ENCODE data around the gene NUP210L.
A peak's percentile ranks its signal among the peaks of the same experiment; 100 is the strongest.

The NUP210L gene

DNA sequence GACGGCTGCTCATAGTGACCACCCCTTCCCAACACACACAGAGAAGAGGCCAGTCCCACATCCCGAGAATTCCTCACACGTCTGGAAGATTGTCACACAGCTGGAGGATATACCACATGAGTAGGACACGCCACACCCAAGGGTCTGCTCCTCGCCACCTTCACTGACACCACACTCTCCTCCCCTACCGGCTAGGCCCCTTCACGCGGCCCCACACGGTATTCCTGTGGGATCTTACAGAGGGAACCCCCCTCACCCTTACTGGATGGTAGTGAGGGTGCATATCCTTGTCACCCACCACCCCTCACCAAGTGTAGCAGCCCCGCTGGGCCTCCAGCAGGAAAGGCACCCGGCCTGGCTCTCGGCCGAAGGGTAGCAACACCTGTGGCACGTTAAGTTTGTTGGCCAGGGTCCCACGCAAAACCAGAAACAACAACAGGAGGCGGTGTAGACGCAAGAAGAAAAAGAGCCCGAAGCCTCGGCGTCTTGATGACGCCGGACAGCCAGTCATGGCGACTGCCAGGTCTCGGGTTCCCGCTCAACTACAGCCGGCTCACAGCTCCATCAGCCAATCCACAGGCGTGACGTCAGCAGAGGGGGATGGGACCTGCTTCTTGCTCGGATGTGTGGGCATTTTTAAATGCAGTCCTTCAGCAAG, at the start of gene NUP210L:
Gene NUP210L (minus strand): TSS at position 540 of the 658 bp plus-strand sequence.
- DNase-seq (ENCODE audit: low read depth), result no peak

DNA sequence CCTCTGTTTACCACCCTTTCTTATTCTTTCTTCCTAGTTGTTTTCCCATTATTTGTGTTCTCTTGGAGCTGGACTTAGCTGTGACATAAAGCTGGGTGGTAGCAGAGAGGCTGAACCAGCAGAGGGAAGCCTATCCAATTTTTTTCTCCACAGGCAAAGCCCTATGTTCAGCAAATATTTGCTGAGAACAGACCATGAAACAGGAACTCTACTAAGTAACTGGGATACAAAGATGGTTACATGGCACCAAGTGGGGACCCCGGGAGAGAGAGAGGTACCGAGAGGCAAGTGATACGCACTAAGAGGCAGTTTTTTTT, 44.6 kb upstream of the NUP210L start:
- DNase-seq (ENCODE audit: low read depth), result no peak

DNA sequence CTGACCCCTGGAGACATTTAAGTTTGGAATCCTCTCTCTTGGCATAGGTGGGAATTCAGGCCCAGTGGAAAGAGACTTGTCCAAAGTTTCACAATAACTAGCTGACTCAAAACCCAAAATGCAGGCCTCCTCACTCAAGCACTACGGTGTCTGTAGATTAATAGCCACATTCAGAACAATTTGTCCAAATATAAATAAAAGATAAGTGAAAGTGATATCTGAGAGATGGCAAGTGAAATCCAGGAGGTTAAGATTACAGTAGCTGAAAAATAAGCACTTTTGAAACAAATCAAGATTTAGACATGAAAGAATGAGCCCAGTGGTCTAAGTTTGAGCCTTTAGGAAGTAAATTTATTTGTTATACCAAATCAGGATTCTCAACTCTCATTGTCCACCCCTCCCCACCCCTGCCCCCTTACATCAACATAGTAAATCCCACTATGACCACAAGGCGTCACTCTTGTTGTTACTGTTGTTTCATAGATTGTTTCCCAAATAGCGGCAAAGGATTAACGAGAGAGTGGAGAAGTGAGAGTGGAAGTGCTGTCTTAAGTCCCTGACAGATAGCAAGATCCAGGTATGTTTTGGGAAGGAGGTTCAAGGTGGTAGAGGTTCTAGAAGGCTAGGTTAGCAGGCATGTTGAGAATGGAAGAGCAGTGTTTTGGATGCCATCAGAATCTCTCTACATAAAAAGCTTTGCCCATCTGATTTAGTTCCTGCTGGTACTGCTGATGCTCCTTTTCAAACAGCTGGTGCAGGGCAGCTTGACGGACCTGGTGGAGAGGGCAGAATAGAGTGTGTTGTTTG, 44.1 kb upstream of the NUP210L start:
- no peak for DNase-seq (ENCODE audit: low read depth)

DNA sequence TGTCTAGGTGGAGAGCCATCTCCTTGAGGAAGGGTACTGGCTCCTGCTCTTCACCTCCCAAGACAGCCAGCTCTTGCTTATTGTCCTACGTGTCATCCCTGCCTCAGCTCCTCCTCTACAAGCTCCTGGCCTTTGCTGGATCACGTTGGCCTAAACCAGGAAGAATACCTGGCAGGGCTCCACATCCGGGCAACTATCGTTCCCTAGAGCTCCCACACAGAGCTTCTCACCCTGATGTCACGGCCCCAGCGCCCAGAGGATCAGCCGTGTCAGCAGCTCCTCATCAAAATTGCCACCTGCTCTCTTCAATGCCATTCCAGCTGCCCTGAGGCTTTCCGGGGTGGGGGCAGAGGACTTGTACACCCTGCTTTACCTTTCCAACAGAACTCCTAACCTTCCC, 38.9 kb upstream of the NUP210L start:
- no peak for DNase-seq (ENCODE audit: low read depth)

DNA sequence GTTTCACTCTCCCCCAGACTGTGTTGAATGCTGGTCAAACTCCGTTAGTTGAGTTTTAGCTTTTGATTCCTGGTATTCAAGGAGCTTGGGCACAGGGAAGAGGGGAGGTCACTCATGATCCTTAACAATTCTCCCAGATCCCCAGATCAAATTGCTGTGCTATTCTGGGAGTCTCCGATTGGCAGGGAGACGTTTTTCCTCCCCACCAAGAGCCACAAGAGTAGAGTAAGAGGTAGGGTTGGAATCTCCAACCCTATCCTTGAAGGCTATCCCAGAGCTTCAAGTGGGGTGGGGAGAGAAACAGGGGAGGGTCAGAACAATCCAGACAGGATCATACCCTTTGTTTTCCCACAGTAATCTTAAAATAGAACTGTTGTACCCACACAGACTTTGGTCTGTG, 37.6 kb upstream of the NUP210L start:
- DNase-seq (ENCODE audit: low read depth), result no peak

DNA sequence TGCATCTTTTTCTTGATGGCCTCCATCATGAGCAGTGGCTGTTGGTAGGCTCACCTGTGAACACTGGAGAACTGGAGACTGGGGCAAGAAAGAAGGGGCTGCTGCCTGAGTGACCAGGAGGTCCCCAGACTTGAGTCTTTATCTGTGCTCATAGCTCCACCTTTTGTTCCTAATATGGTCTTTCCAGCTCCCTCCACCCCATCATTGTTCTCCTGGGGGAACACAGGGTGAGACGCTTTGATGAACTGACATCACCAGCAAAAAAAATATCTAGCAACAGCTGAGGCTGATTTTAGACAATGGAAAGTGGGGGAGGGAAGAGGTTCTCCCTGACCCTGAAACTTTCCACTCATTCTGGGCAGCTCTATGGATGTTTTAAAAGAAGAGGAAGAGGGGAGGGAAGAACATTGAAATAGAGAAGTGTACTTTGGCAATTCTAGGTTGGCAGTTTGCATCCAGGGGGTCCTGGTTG, 37.2 kb upstream of the NUP210L start, which contains the start of gene TPM3:
Gene TPM3 (minus strand): TSS at position 111 of the 472 bp plus-strand sequence. CDS start 82 bp downstream, at position 29.
- DNase-seq (ENCODE audit: low read depth), result no peak

DNA sequence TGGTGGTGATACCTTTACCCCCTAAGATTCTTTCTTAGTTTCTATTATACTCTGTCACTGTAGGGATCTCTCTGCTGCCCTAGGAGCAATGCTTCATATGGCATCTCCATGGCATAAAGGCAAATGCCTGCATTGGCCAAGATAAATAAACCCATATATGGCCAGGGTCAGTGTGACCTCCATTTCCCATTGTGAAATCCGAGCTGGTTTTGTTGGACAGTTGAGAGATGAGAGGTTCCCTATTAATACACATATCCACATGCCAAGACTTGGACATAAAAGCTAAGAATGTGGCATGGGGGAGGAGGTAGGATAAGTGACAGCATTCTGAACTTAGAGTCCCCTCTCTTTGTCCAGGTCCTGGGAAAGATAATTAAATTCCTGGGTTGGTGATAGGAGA, 35.7 kb upstream of the NUP210L start:
- no peak for DNase-seq (ENCODE audit: low read depth)

DNA sequence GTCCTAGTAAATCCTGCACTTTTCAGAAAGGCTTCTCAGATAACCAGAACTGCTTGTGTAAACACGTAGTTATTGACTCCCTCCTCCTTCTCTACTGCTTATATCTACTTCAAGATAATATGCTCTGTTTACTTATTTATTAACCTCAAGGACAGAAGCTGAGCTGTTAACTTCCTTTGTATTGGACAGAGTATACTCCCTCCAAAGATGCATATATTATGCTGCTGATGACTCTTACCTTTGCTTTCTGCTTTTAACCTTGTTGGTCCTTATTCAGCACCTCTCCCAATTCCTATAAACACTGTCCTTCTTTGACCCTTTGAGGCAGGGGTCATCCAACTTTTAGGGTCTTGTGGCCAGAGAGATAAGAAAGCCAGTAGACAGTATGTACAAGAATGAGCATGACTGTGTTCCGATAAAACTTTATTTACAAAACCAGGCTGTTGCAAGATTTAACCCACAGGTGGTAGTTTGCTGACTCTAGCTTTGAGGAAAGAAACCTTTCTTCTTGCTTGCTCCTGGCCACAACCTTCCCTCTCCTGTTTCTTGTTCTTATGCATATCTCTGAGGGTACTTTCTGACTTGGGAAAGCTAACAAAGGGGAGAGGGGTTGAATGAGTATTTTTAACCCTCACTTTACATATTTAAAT, 32.1 kb upstream of the NUP210L start:
- no peak for DNase-seq (ENCODE audit: low read depth)

DNA sequence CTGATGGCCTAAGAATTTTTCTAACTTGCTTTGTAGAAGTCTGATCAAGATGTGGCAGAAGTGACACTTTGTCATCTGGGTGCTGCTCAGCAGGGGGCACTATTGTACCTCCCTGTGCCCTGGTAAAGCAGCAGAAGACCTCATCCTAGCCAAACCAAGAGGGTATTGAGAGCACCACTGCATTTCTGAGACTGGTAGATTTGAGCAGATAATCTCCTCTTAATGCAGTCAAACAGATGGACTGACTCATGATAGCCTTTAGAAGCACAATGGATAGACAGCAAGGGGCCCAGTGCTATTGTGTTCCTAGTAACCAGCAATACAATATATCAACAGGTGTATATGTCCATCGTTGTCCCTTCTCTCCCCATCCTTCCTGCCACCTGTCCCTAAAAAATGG, 31.3 kb upstream of the NUP210L start:
- peak; percentile 19 for DNase-seq (ENCODE audit: low read depth)

DNA sequence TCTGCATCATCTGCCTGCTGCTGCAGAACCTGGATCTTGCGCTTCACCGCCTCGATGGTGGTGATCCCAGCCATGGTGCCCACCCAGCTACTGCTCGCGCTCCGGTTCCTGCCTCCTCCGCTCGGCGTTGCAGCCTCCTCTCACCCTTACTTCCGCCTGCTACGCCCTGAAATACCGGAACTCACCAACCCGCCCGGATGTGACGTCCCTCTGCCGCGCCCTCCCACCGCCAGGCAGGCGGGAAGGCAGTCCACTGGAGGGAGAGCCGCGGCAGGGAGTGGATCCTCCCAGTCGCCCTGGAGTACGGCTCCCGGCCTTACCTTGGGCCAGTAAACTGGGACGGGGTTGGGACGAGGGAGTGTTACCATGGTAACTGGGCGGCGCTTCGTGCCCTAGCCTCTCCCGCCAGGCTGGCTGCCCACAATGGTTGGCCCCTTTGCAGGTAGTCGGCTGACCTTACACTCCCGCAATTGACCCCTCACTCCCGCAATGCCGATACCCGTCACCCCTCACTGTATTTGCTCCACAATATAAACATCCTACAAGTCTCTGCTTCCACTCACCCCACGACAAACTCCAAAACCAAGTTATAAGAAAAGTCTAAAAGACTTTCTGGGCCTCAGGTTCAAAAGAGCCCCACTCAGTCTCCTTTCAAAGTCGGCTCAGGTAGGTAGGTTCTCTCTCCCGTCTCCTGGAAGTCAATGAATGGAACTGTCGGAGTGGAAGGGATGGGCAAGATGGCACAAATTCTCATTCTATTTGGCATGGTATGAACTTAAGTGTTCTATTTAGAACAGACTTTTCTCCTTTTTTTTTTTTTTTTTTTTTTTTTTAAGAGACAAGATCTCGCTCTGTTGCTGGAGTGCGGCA, 28.4 kb upstream of the NUP210L start:
- peak; percentile 92 for DNase-seq (ENCODE audit: low read depth)

DNA sequence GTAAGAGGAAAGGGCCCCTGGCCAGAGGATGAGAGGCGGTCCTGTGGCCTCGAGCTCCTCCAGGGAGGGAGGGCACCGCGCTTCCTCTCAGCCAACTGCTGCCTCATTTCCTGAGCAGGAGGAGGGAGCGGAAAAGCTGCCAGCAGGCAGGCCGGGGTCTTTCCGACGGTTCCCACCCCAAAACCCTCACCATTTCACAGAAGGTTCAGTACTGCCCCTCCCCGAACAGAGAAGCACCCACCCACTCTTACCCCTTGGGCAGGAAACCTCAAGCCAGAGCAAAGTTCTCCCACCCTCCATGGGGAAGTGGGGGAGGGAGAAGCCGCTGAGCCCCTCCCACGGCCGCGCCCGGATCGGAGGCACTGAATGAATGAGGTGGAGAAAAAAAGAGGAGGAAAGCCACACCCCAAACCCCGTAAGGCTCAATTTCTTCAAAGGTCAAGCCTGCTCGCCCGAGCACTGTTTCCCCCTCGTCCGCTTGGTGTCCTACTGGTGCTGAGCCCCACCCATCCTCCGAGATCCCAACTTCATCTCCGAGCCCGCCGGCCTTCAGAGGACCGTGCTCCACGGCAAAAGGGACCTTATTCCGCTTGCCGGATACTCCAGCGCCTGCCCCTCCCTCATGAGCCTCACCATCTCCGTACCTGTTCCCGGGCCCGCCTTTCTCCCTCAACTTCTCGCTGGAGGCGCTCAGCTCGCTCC, 27.6 kb upstream of the NUP210L start:
- DNase-seq (ENCODE audit: low read depth), result peak; percentile 58

DNA sequence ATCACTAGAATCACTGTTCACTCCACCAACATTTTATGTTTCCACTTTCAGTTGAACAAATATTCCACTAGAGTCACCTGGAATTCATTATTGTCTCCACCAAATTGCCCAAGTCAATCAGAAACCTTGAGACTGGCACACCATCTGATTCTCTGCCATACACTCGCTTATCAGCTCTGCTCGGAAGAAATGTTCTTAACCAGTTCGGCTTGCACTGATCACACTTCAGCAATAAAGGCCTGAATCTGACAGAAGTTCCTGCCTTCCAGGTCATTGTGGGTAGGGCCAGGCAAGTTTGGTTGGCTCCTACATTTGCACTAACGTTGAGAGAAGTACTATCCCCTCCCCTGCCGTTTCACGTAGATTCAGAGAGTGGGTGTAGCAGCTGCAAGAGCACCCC, 27.1 kb upstream of the NUP210L start:
- no peak for DNase-seq (ENCODE audit: low read depth)

DNA sequence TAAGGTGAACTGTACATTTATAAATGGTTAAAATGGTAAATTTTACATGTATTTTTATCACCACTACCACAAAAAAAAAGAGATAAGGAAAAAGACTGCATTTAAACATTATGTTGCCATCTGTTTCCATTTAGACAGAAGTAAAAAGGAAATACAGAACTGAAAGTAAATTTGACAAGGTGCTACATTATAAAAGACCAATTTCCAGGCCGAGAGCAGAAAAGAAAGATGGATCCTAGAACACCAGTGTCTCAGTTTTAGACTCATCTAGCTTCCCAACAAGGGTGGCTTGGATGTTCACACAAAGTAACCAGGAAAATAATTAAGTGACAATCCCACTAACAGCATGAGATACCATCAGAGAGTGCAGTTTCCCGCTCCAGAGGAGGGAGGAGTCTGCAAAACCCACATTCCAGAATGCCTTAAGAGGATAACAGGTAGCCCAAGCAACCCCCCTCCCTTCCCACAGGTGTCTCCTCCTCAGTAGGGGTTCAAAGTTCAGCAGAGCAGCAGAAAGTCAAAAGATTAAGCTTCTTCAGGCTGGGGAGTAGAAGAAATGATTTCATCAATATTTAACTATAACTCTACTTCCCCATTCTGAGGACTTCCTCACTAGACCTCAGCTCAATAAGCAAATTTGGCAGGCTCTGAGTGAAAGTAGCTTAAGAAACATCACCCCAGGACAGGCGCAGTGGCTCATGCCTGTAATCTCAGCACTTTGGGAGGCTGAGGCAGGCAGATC, 25.2 kb upstream of the NUP210L start:
- DNase-seq (ENCODE audit: low read depth), result no peak

DNA sequence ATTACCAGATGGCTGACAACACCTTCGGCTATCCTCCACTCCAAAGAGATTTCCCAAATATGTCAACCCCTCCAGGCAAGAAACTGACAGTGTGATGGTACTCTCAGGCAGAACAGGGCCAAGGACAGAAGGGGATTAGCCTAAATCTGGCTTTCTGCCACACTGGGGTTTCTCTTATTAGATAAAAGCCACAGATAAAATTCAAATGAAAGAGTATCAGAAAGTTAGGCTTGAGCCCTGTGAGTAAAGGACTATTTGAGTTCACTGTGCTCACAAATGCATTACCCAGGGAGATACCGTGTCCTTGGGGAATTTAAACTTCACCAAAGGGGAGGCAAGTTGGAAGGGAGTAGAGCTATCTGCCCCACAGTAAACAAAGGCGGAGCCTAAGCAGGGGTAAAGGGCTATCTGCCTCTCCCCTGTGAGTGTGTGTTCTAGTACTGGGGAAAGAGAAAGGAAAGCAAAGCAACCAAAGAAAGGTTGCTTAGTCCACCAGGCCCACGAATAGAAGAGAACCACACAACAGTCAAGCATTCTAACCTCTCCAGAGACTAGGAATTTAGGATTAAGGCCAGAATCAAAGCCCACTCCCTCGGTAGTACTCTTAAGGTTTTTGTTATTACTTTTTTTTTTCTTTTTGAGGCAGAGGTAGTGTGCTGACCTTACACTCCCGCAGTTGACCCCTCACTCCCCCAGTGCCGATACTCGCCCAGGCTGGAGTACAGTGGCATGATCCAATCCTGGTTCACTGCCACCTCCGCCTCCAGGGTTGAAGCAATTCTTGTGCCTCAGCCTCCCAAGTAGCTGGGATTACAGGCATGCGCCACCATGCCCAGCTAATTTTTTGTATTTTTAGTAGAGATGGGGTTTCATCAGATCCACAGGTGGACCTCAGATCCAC, 24.3 kb upstream of the NUP210L start:
- no peak for DNase-seq (ENCODE audit: low read depth)

DNA sequence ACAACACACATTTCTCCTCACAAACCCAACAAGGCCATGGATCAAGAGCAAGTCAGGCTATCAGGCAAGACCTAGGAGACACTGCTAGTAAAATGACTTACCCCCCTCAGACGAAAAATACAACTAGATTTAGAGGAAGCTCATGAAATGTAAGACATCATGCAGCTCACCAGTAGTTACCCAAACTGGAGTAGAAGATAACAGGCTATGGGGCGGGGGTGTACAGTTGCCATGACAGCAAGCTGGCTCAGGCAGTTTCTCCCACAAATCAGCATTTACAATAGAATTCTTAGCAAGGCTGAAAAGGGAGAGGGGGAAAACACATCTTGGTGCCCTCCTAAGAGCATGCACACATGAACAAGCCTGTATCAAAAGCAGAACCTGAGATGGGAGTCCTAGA, 23.1 kb upstream of the NUP210L start:
- no peak for DNase-seq (ENCODE audit: low read depth)

DNA sequence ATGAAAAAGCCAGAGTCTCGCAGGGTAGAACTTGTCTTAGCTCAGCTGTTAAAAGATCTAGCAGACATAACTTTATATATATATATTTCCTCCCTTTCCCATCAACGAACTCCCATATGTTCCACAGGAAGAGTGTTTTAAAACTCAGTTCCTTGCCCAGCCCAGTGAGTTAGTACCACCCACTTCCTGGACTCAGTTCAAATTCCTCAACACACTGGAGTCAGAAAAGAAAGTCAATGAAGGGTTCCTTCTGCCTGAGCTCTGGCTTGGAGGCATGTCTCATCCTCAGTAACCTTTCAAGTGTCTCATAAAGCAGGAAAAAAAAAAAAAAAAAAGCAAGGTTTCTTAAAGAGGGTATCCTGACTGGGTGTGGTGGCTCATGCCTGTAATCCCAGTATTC, 21.5 kb upstream of the NUP210L start:
- no peak for DNase-seq (ENCODE audit: low read depth)

DNA sequence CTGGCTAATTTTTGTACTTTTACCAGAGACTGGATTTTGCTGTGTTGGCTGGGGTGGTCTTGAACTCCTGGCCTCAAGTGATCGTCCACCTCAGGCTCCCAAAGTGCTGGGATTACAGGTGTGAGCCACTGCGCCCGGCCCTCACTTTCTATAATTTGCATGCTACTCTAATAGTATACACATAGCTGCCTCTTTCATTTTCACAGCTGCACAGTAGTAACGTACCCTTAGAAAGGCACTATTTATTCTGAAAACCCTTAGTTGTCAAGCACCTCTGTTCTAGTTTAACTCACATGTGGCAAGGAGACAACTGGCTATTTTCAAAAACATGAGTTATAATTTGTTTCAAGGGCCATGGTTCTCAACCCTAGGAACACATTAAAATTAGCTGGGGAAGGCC, 19.8 kb upstream of the NUP210L start:
- DNase-seq (ENCODE audit: low read depth), result no peak

DNA sequence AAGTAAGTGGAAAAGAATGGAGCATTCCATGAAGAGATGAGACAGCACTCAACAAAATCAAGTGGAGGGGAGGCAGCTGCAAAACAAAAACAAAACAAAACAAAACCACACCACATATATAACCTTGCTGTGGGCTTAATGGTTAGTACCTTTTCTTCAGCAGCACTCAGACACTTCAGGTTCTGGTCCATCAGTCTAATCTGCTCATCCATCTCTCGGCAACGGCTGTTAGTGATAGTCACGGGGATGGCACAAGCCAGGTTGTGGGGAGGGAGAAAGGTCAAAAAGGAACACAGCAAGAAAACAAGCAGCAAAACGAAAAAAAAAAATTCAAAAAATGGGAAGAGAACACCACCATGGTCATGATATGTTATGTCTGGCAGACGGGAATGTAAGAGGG, 17.0 kb upstream of the NUP210L start:
- no peak for DNase-seq (ENCODE audit: low read depth)

DNA sequence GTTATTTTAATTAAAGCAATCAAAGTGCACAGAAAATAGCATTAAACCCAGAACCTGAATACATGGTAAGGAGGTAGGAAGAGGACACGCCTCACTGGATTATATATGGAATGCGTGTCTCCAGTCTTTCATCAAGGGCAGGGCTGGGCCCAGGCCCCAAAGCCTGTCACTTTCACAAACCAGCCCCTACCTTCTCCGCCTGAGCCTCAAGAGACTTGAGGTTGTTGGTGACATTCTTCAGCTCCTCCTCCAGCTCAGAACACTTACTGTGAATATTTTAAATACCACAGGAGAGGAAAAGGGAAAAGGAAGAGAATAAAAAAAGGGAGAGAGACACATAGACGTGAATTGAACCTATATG, 16.3 kb upstream of the NUP210L start:
- DNase-seq (ENCODE audit: low read depth), result no peak

Data from activated gamma-delta T cell treated with anti-CD3 and anti-CD28 coated beads, Interleukin-2, amount 50 U/mL, for 16 hours (primary cell).